Spleen (tissue), 11 donors: ENCODE measurements around the gene SLC38A7. TPM values are rescaled to one million over a fixed set of nuclear protein-coding genes. Genes with fewer than 3 reads are reported as not detected.

Experiments used
- DNase-seq: peaks from one replicate; pipeline ENCODE4 v3.0.0-alpha.2; 2020
- H3K27ac ChIP-seq, 8 donors: fragments of 200-600 bp; sonication (generic) in 7 of 8; 1 replicate in 4 of 8; 2 replicates in 4 of 8; pipeline versions ENCODE4 v1.5.0 to v1.8.0; 2016 to 2021; ENCODE audit warnings: inconsistent platforms in 4 of 8, mild to moderate bottlenecking in 4 of 8, moderate library complexity in 1 of 8
- H3K27me3 ChIP-seq, 7 donors: fragments of 200-600 bp; sonication (generic) in 6 of 7; replicated peaks in 1 of 7; 1 replicate in 4 of 7; 2 replicates in 3 of 7; pipeline versions ENCODE4 v1.5.0 to v1.8.0; 2016 to 2021; ENCODE audit warnings: inconsistent platforms in 3 of 7, mild to moderate bottlenecking in 1 of 7
- H3K36me3 ChIP-seq, 6 donors: fragments of 200-600 bp; sonication (generic) in 5 of 6; 1 replicate in 4 of 6; 2 replicates in 2 of 6; pipeline versions ENCODE4 v1.5.0 to v1.8.0; 2016 to 2021; ENCODE audit warnings: inconsistent platforms in 2 of 6
- H3K4me1 ChIP-seq, 6 donors: fragments of 200-600 bp; sonication (generic) in 5 of 6; 1 replicate in 3 of 6; 2 replicates in 3 of 6; pipeline versions ENCODE4 v1.5.0 to v1.8.0; 2016 to 2021; ENCODE audit warnings: inconsistent platforms in 3 of 6
- H3K4me3 ChIP-seq, 8 donors: fragments of 200-600 bp; sonication (generic) in 7 of 8; 1 replicate in 4 of 8; 2 replicates in 4 of 8; pipeline versions ENCODE4 v1.5.0 to v1.8.0; 2016 to 2021; ENCODE audit warnings: inconsistent platforms in 4 of 8, mild to moderate bottlenecking in 4 of 8, moderate library complexity in 2 of 8
- H3K9me3 ChIP-seq, 8 donors: fragments of 200-600 bp; sonication (generic) in 7 of 8; 1 replicate in 4 of 8; 2 replicates in 4 of 8; pipeline versions ENCODE4 v1.5.0 to v1.8.0; 2016 to 2021; ENCODE audit warnings: inconsistent platforms in 4 of 8
- POLR2A ChIP-seq, 3 donors: fragments of 450-650 bp; IDR thresholded peaks; one replicate each; pipeline ENCODE4 v1.5.1; 2017; ENCODE audit warnings: antibody characterized with exemption in 3 of 3, mild to moderate bottlenecking in 1 of 3
- POLR2AphosphoS5 ChIP-seq, 3 donors: sonication (generic); formaldehyde crosslinking; IDR thresholded peaks; one replicate each; pipeline ENCODE4 v1.5.1; 2017; ENCODE audit warnings: antibody characterized with exemption in 3 of 3
- WGBS, 5 donors: extraction: QIAGEN DNeasy Blood & Tissue Kit in 3 of 5; methylation state at CpG; one replicate each; pipeline versions ENCODE4 v1.1.5 to v1.1.7; 2013 to 2018; 5-methylcytosine and 5-hydroxymethylcytosine counted together
- intact Hi-C: fragments of 100-400 bp; cut with DNase I; formaldehyde crosslinking; loops from one replicate; pipeline ENCODE4 v1.15.0; 2023; ENCODE audit warnings: low total_unique reads
- polyA plus RNA-seq, 3 donors: library from polyadenylated mRNA; stranded (reverse); fragments of 200-250 nt; gene quantifications; one replicate each; pipeline ENCODE4 v1.2.1, GENCODE V29; 2013
- total RNA-seq, 7 donors: library from RNA; depleted of rRNA in 3 of 7; stranded (reverse); fragments of >200 nt in 3 of 7; fragmentation: NEBNext Ultra II Directional in 4 of 7; extraction: Animal tissue kit (Norgen Biotek cat#: 25700) in 4 of 7; gene quantifications; one replicate each; pipeline versions ENCODE4 v1.1.0 to v1.2.1, GENCODE V29; 2016 to 2021
- TF ChIP-seq, protein P1 (sequence below), 11 experiments: fragments of 200-600 bp in 7 of 11; fragments of 450-650 bp in 4 of 11; sonication (generic) in 4 of 11; IDR thresholded peaks in 8 of 11; conservative IDR thresholded peaks in 3 of 11; 1 replicate in 7 of 11; 2 replicates in 4 of 11; pipeline versions ENCODE4 v1.4.0 to v1.8.0; 2016 to 2021; ENCODE audit warnings: antibody characterized with exemption in 11 of 11, inconsistent platforms in 4 of 11, mild to moderate bottlenecking in 1 of 11
- donor health status: healthy with polysubstance abuse.
- donor health status: DM: no; HTN: no; CAD: no; lungs with moderate emphysema.
- donor health status: DM: no; HTN: no; CAD: no.
- donor health status: Bipolar disorder and iron deficiency.
- donor health status: healthy.
- donor health status: DM: no; HTN: no; CAD: no.
- donor health status: DM: yes; HTN: yes; CAD: no.

SLC38A7 gene
- total and polyA plus RNA-seq, 10 donors = 2.9 to 29.5 (median 18.8) TPM

DNA sequence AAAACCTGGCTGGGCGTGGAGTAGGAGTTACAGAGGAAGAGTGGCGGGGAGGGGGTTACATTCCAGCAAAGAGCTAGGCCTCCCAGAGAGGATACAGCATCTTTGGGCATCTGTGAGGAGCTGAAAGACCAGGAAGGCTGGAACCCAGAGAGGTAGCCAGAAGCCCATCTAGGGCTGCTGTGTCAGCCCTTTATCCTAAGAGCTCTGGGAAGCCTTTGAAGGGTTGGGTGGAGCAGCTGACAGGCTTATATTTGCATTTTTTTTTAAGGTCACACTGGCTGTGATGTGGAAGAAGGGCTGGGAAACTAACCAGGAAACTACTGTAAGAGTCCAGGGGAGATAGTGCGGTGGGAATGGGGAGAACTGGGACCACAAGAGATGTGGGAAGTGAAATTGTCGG, 48.1 kb downstream of the SLC38A7 start:
- TF ChIP-seq, protein P1, sequence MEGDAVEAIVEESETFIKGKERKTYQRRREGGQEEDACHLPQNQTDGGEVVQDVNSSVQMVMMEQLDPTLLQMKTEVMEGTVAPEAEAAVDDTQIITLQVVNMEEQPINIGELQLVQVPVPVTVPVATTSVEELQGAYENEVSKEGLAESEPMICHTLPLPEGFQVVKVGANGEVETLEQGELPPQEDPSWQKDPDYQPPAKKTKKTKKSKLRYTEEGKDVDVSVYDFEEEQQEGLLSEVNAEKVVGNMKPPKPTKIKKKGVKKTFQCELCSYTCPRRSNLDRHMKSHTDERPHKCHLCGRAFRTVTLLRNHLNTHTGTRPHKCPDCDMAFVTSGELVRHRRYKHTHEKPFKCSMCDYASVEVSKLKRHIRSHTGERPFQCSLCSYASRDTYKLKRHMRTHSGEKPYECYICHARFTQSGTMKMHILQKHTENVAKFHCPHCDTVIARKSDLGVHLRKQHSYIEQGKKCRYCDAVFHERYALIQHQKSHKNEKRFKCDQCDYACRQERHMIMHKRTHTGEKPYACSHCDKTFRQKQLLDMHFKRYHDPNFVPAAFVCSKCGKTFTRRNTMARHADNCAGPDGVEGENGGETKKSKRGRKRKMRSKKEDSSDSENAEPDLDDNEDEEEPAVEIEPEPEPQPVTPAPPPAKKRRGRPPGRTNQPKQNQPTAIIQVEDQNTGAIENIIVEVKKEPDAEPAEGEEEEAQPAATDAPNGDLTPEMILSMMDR (IDR thresholded peaks at IDR 0.05 in 8 of 11, conservative IDR thresholded peaks at IDR 0.05 in 3 of 11) = no peak
- TF ChIP-seq POLR2A (IDR thresholded peaks at IDR 0.05) = no peak
- TF ChIP-seq POLR2AphosphoS5 (IDR thresholded peaks at IDR 0.05) = no peak
- DNase-seq = no peak
- WGBS, 5 donors = 73 to 88% (median 79%) methylated on average over 4 of the region's 4 CpGs

DNA sequence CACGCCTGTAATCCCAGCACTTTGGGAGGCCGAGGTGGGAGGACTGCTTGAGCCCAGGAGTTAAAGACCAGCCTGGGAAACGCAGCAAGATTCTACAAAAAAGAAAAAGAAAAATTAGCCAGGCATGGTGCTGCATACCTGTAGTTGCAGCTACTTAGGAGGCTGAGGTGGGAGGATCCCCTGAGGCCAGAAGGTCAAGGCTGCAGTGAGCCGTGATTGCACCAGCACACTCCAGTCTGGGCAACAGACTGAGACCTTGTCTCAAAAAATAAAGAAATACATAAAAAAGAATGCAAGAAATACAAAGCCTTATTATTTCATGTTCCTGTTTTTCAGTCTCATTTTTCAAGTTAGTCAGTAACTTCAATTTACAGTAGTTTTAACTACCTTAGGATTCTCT, 49.1 kb downstream of the SLC38A7 start:
- intact Hi-C loops = no loop called here
- Histone ChIP-seq H3K4me3 (no peak overlapping the region), H3K9me3 (no peaks in the 10 kb centered on the region), H3K4me1 (peaks cover 0 to 5% (median 4%) of the 10 kb centered on the region in 6 donors), H3K27me3 (no peaks in the 10 kb centered on the region), H3K36me3 (no peaks in the 10 kb centered on the region), H3K27ac (no peak overlapping the region)
- WGBS, 5 donors = 84 to 91% (median 87%) methylated on average over 4 of the region's 4 CpGs
- no peak for DNase-seq
- no peak for TF ChIP-seq POLR2AphosphoS5 (IDR thresholded peaks at IDR 0.05)
- TF ChIP-seq, protein P1 (IDR thresholded peaks at IDR 0.05 in 8 of 11, conservative IDR thresholded peaks at IDR 0.05 in 3 of 11) = no peak
- TF ChIP-seq POLR2A (IDR thresholded peaks at IDR 0.05) = no peak

More for the DNA sequence above, 48.1 kb downstream of the SLC38A7 start:
- H3K27ac ChIP-seq = no peak overlapping the region
- intact Hi-C loops = no loop called here
- no peaks in the 10 kb centered on the region for H3K4me1 ChIP-seq
- no peak overlapping the region for H3K4me3 ChIP-seq
- no peaks in the 10 kb centered on the region for H3K9me3 ChIP-seq
- H3K36me3 ChIP-seq = no peaks in the 10 kb centered on the region
- no peaks in the 10 kb centered on the region for H3K27me3 ChIP-seq

DNA sequence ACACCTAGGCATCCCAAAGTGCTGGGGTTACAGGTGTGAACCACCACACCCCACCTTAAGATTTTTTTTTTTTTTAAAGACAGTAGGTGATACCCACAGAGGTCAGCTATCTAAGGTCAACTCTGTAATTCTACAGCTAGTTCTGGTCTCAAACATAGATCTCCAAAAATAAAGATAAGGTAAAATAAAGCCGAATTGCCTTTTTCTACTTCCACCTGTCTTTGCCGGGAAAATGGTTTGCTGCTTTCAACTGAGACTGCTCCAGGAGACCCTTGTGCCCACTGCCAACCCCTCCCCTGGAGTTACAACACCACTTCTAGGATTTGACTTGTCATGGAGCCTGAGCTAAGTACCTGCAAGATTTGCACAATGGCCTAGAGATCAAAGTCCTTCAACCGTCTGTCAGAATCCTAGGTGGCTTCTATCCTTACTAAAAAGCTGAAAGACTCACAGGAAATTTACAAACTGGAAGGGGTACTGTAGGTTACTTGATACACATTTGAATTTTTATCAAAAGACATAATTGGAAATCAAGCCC, 50.2 kb downstream of the SLC38A7 start:
- Histone ChIP-seq H3K27me3 (no peaks in the 10 kb centered on the region), H3K4me1 (peaks cover 0 to 6% (median 4%) of the 10 kb centered on the region in 6 donors), H3K27ac (no peak overlapping the region), H3K36me3 (no peaks in the 10 kb centered on the region), H3K9me3 (no peaks in the 10 kb centered on the region), H3K4me3 (no peak overlapping the region)
- TF ChIP-seq POLR2A (IDR thresholded peaks at IDR 0.05) = no peak
- TF ChIP-seq, protein P1 (IDR thresholded peaks at IDR 0.05 in 8 of 11, conservative IDR thresholded peaks at IDR 0.05 in 3 of 11) = no peak
- no peak for TF ChIP-seq POLR2AphosphoS5 (IDR thresholded peaks at IDR 0.05)
- 65 to 93% (median 76%) methylated on average over 3 of the region's 3 CpGs for WGBS, 5 donors
- intact Hi-C loops = no loop called here
- DNase-seq = no peak

DNA sequence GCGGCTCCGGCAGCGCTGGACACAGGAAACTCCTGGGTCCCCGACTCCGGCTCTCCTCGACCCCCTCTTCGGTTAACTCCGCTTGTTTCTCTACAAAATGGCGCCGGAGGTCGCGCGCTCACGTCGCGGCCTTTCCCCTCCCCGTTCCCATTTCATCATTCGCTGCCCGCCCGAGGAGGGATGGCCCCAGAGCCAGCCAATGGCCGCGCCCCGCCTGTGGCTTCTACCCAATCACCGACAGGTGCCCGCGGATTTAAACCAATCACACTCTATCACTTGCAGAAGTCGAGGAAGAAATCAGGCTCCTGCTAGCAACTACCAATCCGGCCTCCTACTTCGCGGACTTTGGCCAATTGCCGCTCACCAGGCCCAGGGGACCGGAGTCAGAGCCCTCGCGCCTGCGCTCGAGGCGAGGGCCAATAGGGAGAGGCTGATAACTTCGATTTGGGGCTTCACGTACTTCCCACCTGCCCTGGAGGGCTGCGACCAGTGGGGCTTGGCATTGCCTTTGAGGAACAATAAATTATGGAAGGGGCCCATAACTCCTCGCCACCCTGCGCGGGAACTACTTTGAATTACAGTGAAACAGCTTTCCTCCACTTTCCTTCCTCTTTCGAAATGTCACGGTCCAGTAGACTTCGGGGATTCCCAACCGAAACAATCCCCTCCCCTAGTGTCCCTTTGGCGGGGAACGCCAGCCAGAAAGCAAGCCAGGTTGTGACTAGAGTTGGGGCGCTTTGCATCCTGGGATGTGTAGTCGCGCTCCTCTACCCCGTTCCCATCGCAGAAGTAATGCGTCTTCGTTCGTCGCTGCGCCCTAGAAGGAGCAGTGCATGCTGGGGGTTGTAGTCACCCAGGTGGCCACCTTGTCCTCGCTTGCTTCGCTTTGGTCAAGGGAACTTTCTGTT, 54.6 kb downstream of the SLC38A7 start, which contains the start of gene CNOT1:
Gene CNOT1 (minus strand): TSS at position 94 of the 908 bp plus-strand sequence. CDS start 30,489 bp downstream, outside the sequence.
- peaks cover 0 to 14% (median 0%) of the 10 kb centered on the region in 6 donors for H3K36me3 ChIP-seq
- peaks cover 20 to 45% (median 40%) of the 10 kb centered on the region in 6 donors for H3K4me1 ChIP-seq
- no peaks in the 10 kb centered on the region for H3K27me3 ChIP-seq
- TF ChIP-seq POLR2AphosphoS5 (IDR thresholded peaks at IDR 0.05) = peak; percentile 85 to 95 (median 93)
- peak in 2 of 3 donors; percentile 56 to 59 for TF ChIP-seq POLR2A (IDR thresholded peaks at IDR 0.05)
- TF ChIP-seq, protein P1 (IDR thresholded peaks at IDR 0.05 in 8 of 11, conservative IDR thresholded peaks at IDR 0.05 in 3 of 11) = peak in 2 of 11 experiments; percentile 19 to 41
- 0 to 1% (median 0%) methylated on average over 47 to 61 of the region's 61 CpGs for WGBS, 5 donors
- no peaks in the 10 kb centered on the region for H3K9me3 ChIP-seq
- peak; percentile 98 for DNase-seq
- H3K4me3 ChIP-seq = peak within 1 kb of the TSS; percentile 77 to 95 (median 88)
- H3K27ac ChIP-seq = peak within 1 kb of the TSS; percentile 97 to 100 (median 98)
- intact Hi-C loops = no loop called here
